Retinal pigment epithelial cell (primary cell): ENCODE data around the gene MPHOSPH8.

Experiments
- DNase-seq: peaks from one replicate; pipeline ENCODE4 v3.0.0-alpha.2; 2010; ENCODE audit warnings: low read depth
- H3K4me3 ChIP-seq: 2 replicates; pipeline ENCODE4 v1.5.1; 2011; ENCODE audit warnings: mild to moderate bottlenecking, low read length, control low read depth, moderate library complexity
- TF ChIP-seq, protein P1 (sequence below): conservative IDR thresholded peaks from 2 replicates; pipeline ENCODE4 v1.5.1; 2011; ENCODE audit warnings: low read depth, low read length, control low read depth, inconsistent platforms

MPHOSPH8 gene, protein sequence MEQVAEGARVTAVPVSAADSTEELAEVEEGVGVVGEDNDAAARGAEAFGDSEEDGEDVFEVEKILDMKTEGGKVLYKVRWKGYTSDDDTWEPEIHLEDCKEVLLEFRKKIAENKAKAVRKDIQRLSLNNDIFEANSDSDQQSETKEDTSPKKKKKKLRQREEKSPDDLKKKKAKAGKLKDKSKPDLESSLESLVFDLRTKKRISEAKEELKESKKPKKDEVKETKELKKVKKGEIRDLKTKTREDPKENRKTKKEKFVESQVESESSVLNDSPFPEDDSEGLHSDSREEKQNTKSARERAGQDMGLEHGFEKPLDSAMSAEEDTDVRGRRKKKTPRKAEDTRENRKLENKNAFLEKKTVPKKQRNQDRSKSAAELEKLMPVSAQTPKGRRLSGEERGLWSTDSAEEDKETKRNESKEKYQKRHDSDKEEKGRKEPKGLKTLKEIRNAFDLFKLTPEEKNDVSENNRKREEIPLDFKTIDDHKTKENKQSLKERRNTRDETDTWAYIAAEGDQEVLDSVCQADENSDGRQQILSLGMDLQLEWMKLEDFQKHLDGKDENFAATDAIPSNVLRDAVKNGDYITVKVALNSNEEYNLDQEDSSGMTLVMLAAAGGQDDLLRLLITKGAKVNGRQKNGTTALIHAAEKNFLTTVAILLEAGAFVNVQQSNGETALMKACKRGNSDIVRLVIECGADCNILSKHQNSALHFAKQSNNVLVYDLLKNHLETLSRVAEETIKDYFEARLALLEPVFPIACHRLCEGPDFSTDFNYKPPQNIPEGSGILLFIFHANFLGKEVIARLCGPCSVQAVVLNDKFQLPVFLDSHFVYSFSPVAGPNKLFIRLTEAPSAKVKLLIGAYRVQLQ

DNA sequence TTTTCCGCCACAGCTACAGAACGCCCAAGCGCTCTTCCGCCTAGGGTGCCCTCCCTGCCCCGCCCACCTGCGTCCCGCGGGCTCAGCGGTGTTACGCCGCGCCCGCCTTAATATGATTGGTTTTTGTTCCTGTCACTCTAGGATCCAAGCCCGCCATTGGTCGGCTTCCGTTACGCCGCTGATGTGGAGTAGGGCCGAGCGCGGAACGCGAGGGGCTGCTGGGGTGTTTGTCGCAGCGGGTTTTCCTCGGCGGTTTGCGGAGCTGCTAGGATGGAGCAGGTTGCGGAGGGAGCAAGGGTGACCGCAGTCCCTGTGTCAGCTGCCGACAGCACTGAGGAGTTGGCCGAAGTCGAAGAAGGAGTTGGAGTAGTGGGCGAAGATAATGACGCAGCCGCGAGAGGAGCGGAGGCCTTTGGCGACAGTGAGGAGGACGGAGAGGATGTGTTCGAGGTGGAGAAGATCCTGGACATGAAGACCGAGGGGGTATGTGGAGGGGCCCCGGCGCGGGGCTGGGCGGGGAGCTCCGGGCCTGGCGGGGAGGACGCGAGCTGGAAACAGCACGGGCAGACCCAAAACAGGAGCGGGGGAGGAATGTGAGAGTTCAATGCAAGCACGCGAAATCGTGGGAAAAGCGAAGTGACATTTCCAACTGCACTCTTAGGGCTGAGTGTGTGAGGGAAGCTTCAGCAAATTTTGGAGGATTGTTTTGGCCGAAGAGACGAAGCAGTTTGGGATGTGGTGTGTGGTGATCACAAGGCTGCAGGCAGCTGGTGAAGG is at the start of gene MPHOSPH8:
Gene MPHOSPH8, plus strand, starts transcription at position 181 of the 777 bp plus-strand sequence. Its CDS starts 90 bp downstream, at position 271.
- TF ChIP-seq, protein P1, sequence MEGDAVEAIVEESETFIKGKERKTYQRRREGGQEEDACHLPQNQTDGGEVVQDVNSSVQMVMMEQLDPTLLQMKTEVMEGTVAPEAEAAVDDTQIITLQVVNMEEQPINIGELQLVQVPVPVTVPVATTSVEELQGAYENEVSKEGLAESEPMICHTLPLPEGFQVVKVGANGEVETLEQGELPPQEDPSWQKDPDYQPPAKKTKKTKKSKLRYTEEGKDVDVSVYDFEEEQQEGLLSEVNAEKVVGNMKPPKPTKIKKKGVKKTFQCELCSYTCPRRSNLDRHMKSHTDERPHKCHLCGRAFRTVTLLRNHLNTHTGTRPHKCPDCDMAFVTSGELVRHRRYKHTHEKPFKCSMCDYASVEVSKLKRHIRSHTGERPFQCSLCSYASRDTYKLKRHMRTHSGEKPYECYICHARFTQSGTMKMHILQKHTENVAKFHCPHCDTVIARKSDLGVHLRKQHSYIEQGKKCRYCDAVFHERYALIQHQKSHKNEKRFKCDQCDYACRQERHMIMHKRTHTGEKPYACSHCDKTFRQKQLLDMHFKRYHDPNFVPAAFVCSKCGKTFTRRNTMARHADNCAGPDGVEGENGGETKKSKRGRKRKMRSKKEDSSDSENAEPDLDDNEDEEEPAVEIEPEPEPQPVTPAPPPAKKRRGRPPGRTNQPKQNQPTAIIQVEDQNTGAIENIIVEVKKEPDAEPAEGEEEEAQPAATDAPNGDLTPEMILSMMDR: no peak
- H3K4me3 ChIP-seq: peak within 1 kb of the TSS; percentile 96
- DNase-seq: peak; percentile 86

DNA sequence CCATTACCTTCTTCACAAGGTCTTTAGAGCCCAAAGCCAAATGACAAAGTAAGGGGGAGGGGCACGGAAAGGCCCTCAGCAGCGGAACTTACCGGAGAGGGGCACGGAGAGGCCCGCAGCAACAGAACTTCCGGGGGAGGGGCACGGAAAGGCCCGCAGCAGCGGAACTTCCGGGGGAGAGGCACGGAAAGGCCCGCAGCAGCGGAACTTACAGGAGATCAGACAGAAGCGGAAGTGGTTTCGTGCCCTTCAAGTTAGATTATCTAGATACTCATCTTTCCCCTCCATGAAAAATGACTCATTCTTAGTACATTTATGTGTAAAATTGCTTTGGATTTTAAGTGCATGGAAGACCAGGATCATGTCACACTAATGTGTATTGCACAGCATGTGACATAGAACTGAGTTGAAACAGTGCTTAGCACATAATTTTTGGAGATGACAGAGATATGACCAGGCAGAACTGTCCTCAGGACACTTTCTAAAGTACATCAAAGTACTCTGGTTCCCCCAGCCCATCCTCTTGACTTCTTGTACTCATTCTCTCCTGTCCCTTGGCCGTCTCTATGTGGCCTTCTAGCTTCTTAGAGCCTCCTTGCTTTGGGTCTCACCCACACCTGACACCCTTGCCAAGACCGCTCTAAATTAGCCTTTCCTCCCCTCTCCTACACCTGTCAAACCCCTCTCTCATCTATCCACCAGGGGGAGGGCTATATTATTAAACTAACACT is 46.4 kb upstream of the MPHOSPH8 start:
- H3K4me3 ChIP-seq: peak overlapping the region; percentile 8
- TF ChIP-seq, protein P1: no peak
- DNase-seq: no peak

DNA sequence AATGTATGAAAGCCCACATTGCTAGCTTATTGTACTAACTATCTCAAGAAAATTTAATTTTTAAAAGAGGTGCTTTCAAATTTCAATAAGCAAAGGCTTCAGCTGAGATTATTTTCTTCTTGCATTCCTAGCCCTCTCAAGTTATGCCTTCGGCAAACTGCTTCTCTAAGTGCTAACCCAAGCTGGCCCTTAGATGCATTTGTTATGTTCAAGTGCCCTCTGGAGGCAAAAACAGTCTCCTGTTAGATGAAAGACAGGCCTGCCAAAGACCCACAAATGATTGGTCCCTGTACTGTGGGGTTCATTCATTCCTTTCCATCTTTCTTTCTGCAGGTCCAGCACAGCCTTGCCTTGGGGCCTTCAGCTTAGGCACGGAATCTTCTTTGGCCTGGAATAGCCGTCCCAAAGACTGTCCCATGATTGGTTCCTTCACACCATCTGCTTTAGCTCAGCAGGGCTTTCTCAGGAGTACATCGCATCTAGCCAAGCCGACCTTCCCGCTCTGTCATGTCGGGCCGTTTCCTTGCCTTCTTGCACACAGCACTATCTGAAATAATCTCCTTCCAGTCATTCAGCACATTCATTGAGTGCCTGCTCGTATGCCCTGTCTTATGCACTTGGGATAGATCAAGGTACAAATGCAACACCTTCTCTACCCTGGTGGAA is 45.7 kb upstream of the MPHOSPH8 start:
- no peak for DNase-seq
- H3K4me3 ChIP-seq: no peak overlapping the region
- TF ChIP-seq, protein P1: peak; percentile 52

DNA sequence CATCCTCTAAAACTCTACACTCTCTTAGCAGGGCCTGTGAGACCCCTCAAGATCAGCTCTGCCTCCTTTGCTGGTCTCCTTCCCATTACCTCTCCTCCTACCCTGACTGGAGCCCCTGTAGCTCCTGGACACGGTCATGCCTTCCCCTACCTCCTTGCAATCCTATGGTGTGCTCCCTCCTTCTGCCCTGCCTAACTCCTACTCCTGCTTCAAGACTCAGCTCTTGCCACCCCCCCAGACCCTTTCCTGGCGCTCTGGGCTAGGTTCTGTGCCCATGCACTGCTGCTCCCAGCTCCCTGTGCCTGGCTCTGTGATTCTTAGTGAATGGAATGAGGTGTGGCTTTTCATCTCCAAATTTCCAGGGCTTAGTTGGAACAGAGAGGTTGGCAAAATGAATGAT is 44.1 kb upstream of the MPHOSPH8 start:
- H3K4me3 ChIP-seq: no peak overlapping the region
- TF ChIP-seq, protein P1: no peak
- DNase-seq: no peak

DNA sequence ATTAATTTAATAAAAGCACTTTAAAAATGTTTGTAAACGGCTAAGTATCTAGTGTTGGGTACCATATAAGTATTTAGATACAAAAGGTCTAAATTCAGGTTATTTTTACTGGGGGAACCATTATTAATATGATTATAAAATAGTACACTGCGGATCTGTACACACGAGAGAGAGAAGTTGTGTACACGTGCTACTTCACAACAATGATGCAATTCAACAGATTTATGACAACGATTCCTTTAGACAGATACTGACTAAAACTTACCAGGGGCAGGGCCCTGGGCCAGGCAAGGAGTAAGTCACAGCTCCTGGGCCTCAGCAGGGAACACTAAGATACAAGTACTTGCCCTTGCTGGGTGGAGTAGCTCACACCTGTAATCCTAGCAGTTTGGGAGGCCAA is 43.0 kb upstream of the MPHOSPH8 start:
- TF ChIP-seq, protein P1: no peak
- DNase-seq: no peak
- H3K4me3 ChIP-seq: no peak overlapping the region

DNA sequence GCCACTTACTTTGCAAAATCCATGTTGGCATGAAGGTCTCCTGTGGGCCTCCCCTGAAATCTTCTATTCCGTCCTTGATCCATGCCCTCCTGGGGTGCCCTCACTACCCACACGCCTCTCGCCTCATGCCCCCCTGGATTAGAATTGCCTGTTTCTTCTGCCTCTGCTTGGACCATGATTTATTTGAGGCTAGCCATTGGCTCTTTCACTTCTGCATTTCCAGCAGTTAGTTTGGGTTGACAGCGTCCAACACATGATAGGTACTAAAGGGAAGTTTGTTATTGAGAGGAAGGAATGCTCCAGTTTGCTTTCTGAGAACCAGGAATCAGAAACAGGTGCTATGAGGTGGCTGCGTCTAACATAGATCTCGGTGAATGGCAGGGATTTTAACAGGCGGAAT is 41.6 kb upstream of the MPHOSPH8 start:
- TF ChIP-seq, protein P1: no peak
- no peak for DNase-seq
- no peak overlapping the region for H3K4me3 ChIP-seq
